ENCODE data around the gene SPTBN1.

SPTBN1 gene

GRCh38 chr2:54434711-54435110 lies 21.4 kb upstream of the SPTBN1 start:
- Histone ChIP-seq H3K4me1 (ENCODE audit: control insufficient read depth, insufficient read depth, low read length, unreplicated experiment) (no peaks in the 10 kb centered on the region), H3K27ac (ENCODE audit: low read depth, low read length) (no peak overlapping the region), H2AFZ (ENCODE audit: low read length, unreplicated experiment) (no peak overlapping the region), H3K27me3 (ENCODE audit: insufficient read depth, low read length) (no peaks in the 10 kb centered on the region), H3K79me2 (ENCODE audit: control insufficient read depth, insufficient read depth, low read length, unreplicated experiment) (no peaks in the 10 kb centered on the region), H3K4me3 (ENCODE audit: low read depth, low read length) (no peak overlapping the region), H3K36me3 (ENCODE audit: insufficient read depth, low read length) (no peaks in the 10 kb centered on the region)

- no peak overlapping the region for H3K27ac ChIP-seq (ENCODE audit: low read depth, low read length)
- H3K4me1 ChIP-seq (ENCODE audit: control insufficient read depth, insufficient read depth, low read length, unreplicated experiment), result no peaks in the 10 kb centered on the region
Observed at GRCh38 chr2:54435325-54436226, 20.6 kb upstream of the SPTBN1 start.

GRCh38 chr2:54437588-54437987 lies 18.5 kb upstream of the SPTBN1 start:
- Histone ChIP-seq H3K79me2 (ENCODE audit: control insufficient read depth, insufficient read depth, low read length, unreplicated experiment) (no peaks in the 10 kb centered on the region), H3K4me1 (ENCODE audit: control insufficient read depth, insufficient read depth, low read length, unreplicated experiment) (no peaks in the 10 kb centered on the region), H3K36me3 (ENCODE audit: insufficient read depth, low read length) (no peaks in the 10 kb centered on the region), H3K27me3 (ENCODE audit: insufficient read depth, low read length) (no peaks in the 10 kb centered on the region), H3K4me3 (ENCODE audit: low read depth, low read length) (no peak overlapping the region), H3K27ac (ENCODE audit: low read depth, low read length) (no peak overlapping the region), H2AFZ (ENCODE audit: low read length, unreplicated experiment) (no peak overlapping the region)

More at GRCh38 chr2:54435325-54436226, 20.6 kb upstream of the SPTBN1 start:
- H3K36me3 ChIP-seq (ENCODE audit: insufficient read depth, low read length), result no peaks in the 10 kb centered on the region
- no peak overlapping the region for H3K4me3 ChIP-seq (ENCODE audit: low read depth, low read length)
- no peak overlapping the region for H2AFZ ChIP-seq (ENCODE audit: low read length, unreplicated experiment)
- H3K27me3 ChIP-seq (ENCODE audit: insufficient read depth, low read length), result no peaks in the 10 kb centered on the region
- no peaks in the 10 kb centered on the region for H3K79me2 ChIP-seq (ENCODE audit: control insufficient read depth, insufficient read depth, low read length, unreplicated experiment)

GRCh38 chr2:54438271-54438670 lies 17.9 kb upstream of the SPTBN1 start:
- no peaks in the 10 kb centered on the region for H3K4me1 ChIP-seq (ENCODE audit: control insufficient read depth, insufficient read depth, low read length, unreplicated experiment)
- H3K27ac ChIP-seq (ENCODE audit: low read depth, low read length), result no peak overlapping the region
- no peaks in the 10 kb centered on the region for H3K36me3 ChIP-seq (ENCODE audit: insufficient read depth, low read length)
- no peaks in the 10 kb centered on the region for H3K27me3 ChIP-seq (ENCODE audit: insufficient read depth, low read length)
- no peak overlapping the region for H2AFZ ChIP-seq (ENCODE audit: low read length, unreplicated experiment)
- H3K4me3 ChIP-seq (ENCODE audit: low read depth, low read length), result no peak overlapping the region
- no peaks in the 10 kb centered on the region for H3K79me2 ChIP-seq (ENCODE audit: control insufficient read depth, insufficient read depth, low read length, unreplicated experiment)

- Histone ChIP-seq H3K79me2 (ENCODE audit: control insufficient read depth, insufficient read depth, low read length, unreplicated experiment) (no peaks in the 10 kb centered on the region), H3K4me1 (ENCODE audit: control insufficient read depth, insufficient read depth, low read length, unreplicated experiment) (no peaks in the 10 kb centered on the region), H3K36me3 (ENCODE audit: insufficient read depth, low read length) (no peaks in the 10 kb centered on the region), H3K4me3 (ENCODE audit: low read depth, low read length) (no peak overlapping the region), H2AFZ (ENCODE audit: low read length, unreplicated experiment) (no peak overlapping the region), H3K27ac (ENCODE audit: low read depth, low read length) (no peak overlapping the region), H3K27me3 (ENCODE audit: insufficient read depth, low read length) (no peaks in the 10 kb centered on the region)
Observed at GRCh38 chr2:54439582-54439981, 16.5 kb upstream of the SPTBN1 start.

- Histone ChIP-seq H3K4me3 (ENCODE audit: low read depth, low read length) (no peak overlapping the region), H3K27ac (ENCODE audit: low read depth, low read length) (no peak overlapping the region), H3K79me2 (ENCODE audit: control insufficient read depth, insufficient read depth, low read length, unreplicated experiment) (no peaks in the 10 kb centered on the region), H2AFZ (ENCODE audit: low read length, unreplicated experiment) (no peak overlapping the region), H3K36me3 (ENCODE audit: insufficient read depth, low read length) (no peaks in the 10 kb centered on the region), H3K4me1 (ENCODE audit: control insufficient read depth, insufficient read depth, low read length, unreplicated experiment) (no peaks in the 10 kb centered on the region), H3K27me3 (ENCODE audit: insufficient read depth, low read length) (no peaks in the 10 kb centered on the region)
Observed at GRCh38 chr2:54440050-54440449, 16.1 kb upstream of the SPTBN1 start.

- no peaks in the 10 kb centered on the region for H3K36me3 ChIP-seq (ENCODE audit: insufficient read depth, low read length)
- H3K79me2 ChIP-seq (ENCODE audit: control insufficient read depth, insufficient read depth, low read length, unreplicated experiment), result no peaks in the 10 kb centered on the region
- H3K27ac ChIP-seq (ENCODE audit: low read depth, low read length), result no peak overlapping the region
- no peaks in the 10 kb centered on the region for H3K4me1 ChIP-seq (ENCODE audit: control insufficient read depth, insufficient read depth, low read length, unreplicated experiment)
- no peak overlapping the region for H3K4me3 ChIP-seq (ENCODE audit: low read depth, low read length)
- no peak overlapping the region for H2AFZ ChIP-seq (ENCODE audit: low read length, unreplicated experiment)
- no peaks in the 10 kb centered on the region for H3K27me3 ChIP-seq (ENCODE audit: insufficient read depth, low read length)
Observed at GRCh38 chr2:54444503-54444902, 11.6 kb upstream of the SPTBN1 start.

GRCh38 chr2:54446122-54446521 lies 10.0 kb upstream of the SPTBN1 start:
- no peaks in the 10 kb centered on the region for H3K27me3 ChIP-seq (ENCODE audit: insufficient read depth, low read length)
- H3K79me2 ChIP-seq (ENCODE audit: control insufficient read depth, insufficient read depth, low read length, unreplicated experiment), result no peaks in the 10 kb centered on the region
- no peak overlapping the region for H3K4me3 ChIP-seq (ENCODE audit: low read depth, low read length)
- H3K36me3 ChIP-seq (ENCODE audit: insufficient read depth, low read length), result no peaks in the 10 kb centered on the region
- no peak overlapping the region for H3K27ac ChIP-seq (ENCODE audit: low read depth, low read length)
- no peak overlapping the region for H2AFZ ChIP-seq (ENCODE audit: low read length, unreplicated experiment)
- H3K4me1 ChIP-seq (ENCODE audit: control insufficient read depth, insufficient read depth, low read length, unreplicated experiment), result no peaks in the 10 kb centered on the region

GRCh38 chr2:54446625-54447024 lies 9.5 kb upstream of the SPTBN1 start:
- no peaks in the 10 kb centered on the region for H3K79me2 ChIP-seq (ENCODE audit: control insufficient read depth, insufficient read depth, low read length, unreplicated experiment)
- H3K4me3 ChIP-seq (ENCODE audit: low read depth, low read length), result no peak overlapping the region
- no peaks in the 10 kb centered on the region for H3K27me3 ChIP-seq (ENCODE audit: insufficient read depth, low read length)
- H3K4me1 ChIP-seq (ENCODE audit: control insufficient read depth, insufficient read depth, low read length, unreplicated experiment), result no peaks in the 10 kb centered on the region
- no peak overlapping the region for H3K27ac ChIP-seq (ENCODE audit: low read depth, low read length)
- H3K36me3 ChIP-seq (ENCODE audit: insufficient read depth, low read length), result no peaks in the 10 kb centered on the region
- no peak overlapping the region for H2AFZ ChIP-seq (ENCODE audit: low read length, unreplicated experiment)

GRCh38 chr2:54454548-54455130 lies 1.5 kb upstream of the SPTBN1 start:
- H3K27me3 ChIP-seq (ENCODE audit: insufficient read depth, low read length), result no peaks in the 10 kb centered on the region
- H2AFZ ChIP-seq (ENCODE audit: low read length, unreplicated experiment), result peak overlapping the region; percentile 54
- peak overlapping the region; percentile 82 for H3K4me3 ChIP-seq (ENCODE audit: low read depth, low read length)
- peaks cover 17% of the 10 kb centered on the region for H3K4me1 ChIP-seq (ENCODE audit: control insufficient read depth, insufficient read depth, low read length, unreplicated experiment)
- H3K36me3 ChIP-seq (ENCODE audit: insufficient read depth, low read length), result no peaks in the 10 kb centered on the region
- H3K27ac ChIP-seq (ENCODE audit: low read depth, low read length), result no peak overlapping the region
- peaks cover 29% of the 10 kb centered on the region for H3K79me2 ChIP-seq (ENCODE audit: control insufficient read depth, insufficient read depth, low read length, unreplicated experiment)

- no peaks in the 10 kb centered on the region for H3K27me3 ChIP-seq (ENCODE audit: insufficient read depth, low read length)
- peaks cover 22% of the 10 kb centered on the region for H3K4me1 ChIP-seq (ENCODE audit: control insufficient read depth, insufficient read depth, low read length, unreplicated experiment)
- H3K27ac ChIP-seq (ENCODE audit: low read depth, low read length), result no peak overlapping the region
- peaks cover 34% of the 10 kb centered on the region for H3K79me2 ChIP-seq (ENCODE audit: control insufficient read depth, insufficient read depth, low read length, unreplicated experiment)
- peak overlapping the region; percentile 82 for H3K4me3 ChIP-seq (ENCODE audit: low read depth, low read length)
- H2AFZ ChIP-seq (ENCODE audit: low read length, unreplicated experiment), result peak overlapping the region; percentile 54
- H3K36me3 ChIP-seq (ENCODE audit: insufficient read depth, low read length), result no peaks in the 10 kb centered on the region
Observed at GRCh38 chr2:54455131-54455562, 980 bp upstream of the SPTBN1 start.

All from ACC112 (cell line).